ENCODE data around the gene OBSL1.

OBSL1 gene

DNA sequence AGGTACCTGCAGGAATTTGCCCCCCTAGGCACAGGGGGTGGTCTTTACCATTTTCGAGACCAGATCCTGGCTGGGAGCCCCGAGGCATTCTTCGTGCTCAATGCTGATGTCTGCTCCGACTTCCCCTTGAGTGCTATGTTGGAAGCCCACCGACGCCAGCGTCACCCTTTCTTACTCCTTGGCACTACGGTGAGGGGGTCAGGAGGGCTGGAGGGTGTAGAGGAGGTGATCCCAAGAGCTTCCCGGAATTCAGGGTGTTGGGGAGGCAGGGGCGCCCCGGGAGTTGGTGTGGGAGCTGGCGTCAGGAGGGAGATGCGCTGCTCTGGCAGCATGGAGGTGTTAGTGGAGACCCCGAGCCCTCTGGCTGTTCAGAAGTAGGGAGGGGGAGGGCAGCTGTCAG, 69.5 kb downstream of the OBSL1 start:
- no peak overlapping the region for H3K4me3 ChIP-seq (replicated peaks; ENCODE audit: low read depth, low read length)

More for the DNA sequence above, 69.5 kb downstream of the OBSL1 start:
- TF ChIP-seq, protein P1, sequence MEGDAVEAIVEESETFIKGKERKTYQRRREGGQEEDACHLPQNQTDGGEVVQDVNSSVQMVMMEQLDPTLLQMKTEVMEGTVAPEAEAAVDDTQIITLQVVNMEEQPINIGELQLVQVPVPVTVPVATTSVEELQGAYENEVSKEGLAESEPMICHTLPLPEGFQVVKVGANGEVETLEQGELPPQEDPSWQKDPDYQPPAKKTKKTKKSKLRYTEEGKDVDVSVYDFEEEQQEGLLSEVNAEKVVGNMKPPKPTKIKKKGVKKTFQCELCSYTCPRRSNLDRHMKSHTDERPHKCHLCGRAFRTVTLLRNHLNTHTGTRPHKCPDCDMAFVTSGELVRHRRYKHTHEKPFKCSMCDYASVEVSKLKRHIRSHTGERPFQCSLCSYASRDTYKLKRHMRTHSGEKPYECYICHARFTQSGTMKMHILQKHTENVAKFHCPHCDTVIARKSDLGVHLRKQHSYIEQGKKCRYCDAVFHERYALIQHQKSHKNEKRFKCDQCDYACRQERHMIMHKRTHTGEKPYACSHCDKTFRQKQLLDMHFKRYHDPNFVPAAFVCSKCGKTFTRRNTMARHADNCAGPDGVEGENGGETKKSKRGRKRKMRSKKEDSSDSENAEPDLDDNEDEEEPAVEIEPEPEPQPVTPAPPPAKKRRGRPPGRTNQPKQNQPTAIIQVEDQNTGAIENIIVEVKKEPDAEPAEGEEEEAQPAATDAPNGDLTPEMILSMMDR (IDR thresholded peaks at IDR 0.05; ENCODE audit: low read depth, low read length, missing control alignments), result no peak
- DNase-seq (ENCODE audit: extremely low read depth, low read depth), result no peak
